Measurements from ENCODE around the gene CABCOCO1. TPM values are rescaled to one million over a fixed set of nuclear protein-coding genes. Genes with fewer than 3 reads are reported as not detected.
"Not testable (repeated sequence)": the region's sequence is repeated elsewhere in the genome, so short reads cannot be mapped to it uniquely, and the experiment has no call there.

The CABCOCO1 gene
- total RNA-seq, 2 donors from 2014 or later = not detected

- intact Hi-C loops (cut with DNase I) = no loop called here
- no peak for ATAC-seq
These were observed 68.9 kb downstream of the CABCOCO1 start for GRCh38 chr10:61731638-61732037.

GRCh38 chr10:61732629-61733278 is 70.0 kb downstream of the CABCOCO1 start:
- Histone ChIP-seq H3K36me3 (replicated peaks in 1 of 2; ENCODE audit: insufficient read depth in 1 of 2, low read depth in 2 of 2) (no peaks in the 10 kb centered on the region), H3K9me3 (no peaks in the 10 kb centered on the region), H3K4me3 (no peak overlapping the region), H3K4me1 (no peaks in the 10 kb centered on the region), H3K27me3 (no peaks in the 10 kb centered on the region), H3K27ac (no peak overlapping the region)
- TF ChIP-seq POLR2A (IDR thresholded peaks at IDR 0.05) (no peak), CTCF (IDR thresholded peaks at IDR 0.05) (no peak)
- no peak for ATAC-seq
- intact Hi-C loops (cut with DNase I) = no loop called here
- no peak for DNase-seq
- WGBS, 2 donors = 57 to 59% methylated on average over 4 of the region's 4 CpGs

More at GRCh38 chr10:61731638-61732037, 68.9 kb downstream of the CABCOCO1 start:
- Histone ChIP-seq H3K27ac (no peak overlapping the region), H3K4me1 (no peaks in the 10 kb centered on the region), H3K27me3 (no peaks in the 10 kb centered on the region), H3K36me3 (replicated peaks in 1 of 2; ENCODE audit: insufficient read depth in 1 of 2, low read depth in 2 of 2) (no peaks in the 10 kb centered on the region), H3K4me3 (no peak overlapping the region), H3K9me3 (no peaks in the 10 kb centered on the region)
- no peak for TF ChIP-seq CTCF (IDR thresholded peaks at IDR 0.05)
- 45 to 48% methylated on average over 1 of the region's 1 CpG for WGBS, 2 donors
- no peak for DNase-seq

- peak in 3 of 4 donors; percentile 15 to 43 (median 24) for DNase-seq
- Histone ChIP-seq H3K4me3 (no peak overlapping the region), H3K27me3 (no peaks in the 10 kb centered on the region), H3K9me3 (no peaks in the 10 kb centered on the region), H3K36me3 (replicated peaks in 1 of 2; ENCODE audit: insufficient read depth in 1 of 2, low read depth in 2 of 2) (no peaks in the 10 kb centered on the region), H3K27ac (no peak overlapping the region), H3K4me1 (no peaks in the 10 kb centered on the region)
- 67 to 71% methylated on average over 1 of the region's 1 CpG for WGBS, 2 donors
- intact Hi-C loops (cut with DNase I) = no loop called here
- peak; percentile 60 for ATAC-seq
- no peak for TF ChIP-seq POLR2A (IDR thresholded peaks at IDR 0.05)
- peak in 6 of 7 experiments; percentile 26 to 56 (median 46) for TF ChIP-seq CTCF (IDR thresholded peaks at IDR 0.05)
These were observed 70.7 kb downstream of the CABCOCO1 start for GRCh38 chr10:61733358-61733940.

- Histone ChIP-seq H3K27ac (no peak overlapping the region), H3K4me1 (no peaks in the 10 kb centered on the region), H3K4me3 (no peak overlapping the region), H3K27me3 (no peaks in the 10 kb centered on the region), H3K9me3 (no peaks in the 10 kb centered on the region), H3K36me3 (replicated peaks in 1 of 2; ENCODE audit: insufficient read depth in 1 of 2, low read depth in 2 of 2) (no peaks in the 10 kb centered on the region)
- TF ChIP-seq POLR2A (IDR thresholded peaks at IDR 0.05) = no peak
- no peak for TF ChIP-seq CTCF (IDR thresholded peaks at IDR 0.05)
- ATAC-seq (no peak), DNase-seq (no peak)
- WGBS, 2 donors = 82 to 83% methylated on average over 3 of the region's 3 CpGs
- intact Hi-C loops (cut with DNase I) = no loop called here
These were observed 73.2 kb downstream of the CABCOCO1 start for GRCh38 chr10:61735882-61736281.

- H3K36me3 ChIP-seq (replicated peaks in 1 of 2; ENCODE audit: insufficient read depth in 1 of 2, low read depth in 2 of 2); DNase-seq; H3K9me3 ChIP-seq; H3K4me3 ChIP-seq; ATAC-seq; H3K27me3 ChIP-seq; H3K4me1 ChIP-seq; H3K27ac ChIP-seq; intact Hi-C loops (cut with DNase I): not testable (repeated sequence)
- 83 to 91% methylated on average over 6 of the region's 6 CpGs for WGBS, 2 donors
These were observed 74.7 kb downstream of the CABCOCO1 start for GRCh38 chr10:61737455-61737854.

Data from body of pancreas (tissue), 4 donors.